NCI-H1436 (cell line): ENCODE results near the gene SAG.

Experiments used
- DNase-seq: peaks from one replicate; lab custom pipeline; 2025; lab: John Stamatoyannopoulos, UW

Gene SAG

DNA sequence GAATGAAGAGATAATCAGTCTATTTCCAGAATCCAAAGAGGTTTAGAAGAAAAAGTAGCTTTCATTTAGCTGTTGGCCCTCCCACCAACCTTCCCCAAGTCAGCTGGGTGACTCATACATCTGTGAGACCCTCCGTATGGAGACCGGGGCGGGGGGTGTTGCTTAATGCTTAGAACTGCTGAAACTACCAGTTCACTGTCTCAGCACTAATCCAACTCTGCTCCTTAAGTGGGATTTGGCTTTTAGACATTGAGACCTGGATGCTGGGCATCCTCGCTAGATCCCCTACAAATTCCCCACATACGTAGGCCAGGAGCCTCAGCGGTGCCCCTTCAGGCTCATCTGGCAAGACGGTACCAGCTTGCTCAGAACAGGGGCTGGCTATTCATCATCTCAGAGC lies at the start of gene SAG:
Gene SAG, plus strand, starts transcription at position 252 of the 400 bp plus-strand sequence. CDS start 1,374 bp downstream, outside the sequence.
- no peak for DNase-seq

DNA sequence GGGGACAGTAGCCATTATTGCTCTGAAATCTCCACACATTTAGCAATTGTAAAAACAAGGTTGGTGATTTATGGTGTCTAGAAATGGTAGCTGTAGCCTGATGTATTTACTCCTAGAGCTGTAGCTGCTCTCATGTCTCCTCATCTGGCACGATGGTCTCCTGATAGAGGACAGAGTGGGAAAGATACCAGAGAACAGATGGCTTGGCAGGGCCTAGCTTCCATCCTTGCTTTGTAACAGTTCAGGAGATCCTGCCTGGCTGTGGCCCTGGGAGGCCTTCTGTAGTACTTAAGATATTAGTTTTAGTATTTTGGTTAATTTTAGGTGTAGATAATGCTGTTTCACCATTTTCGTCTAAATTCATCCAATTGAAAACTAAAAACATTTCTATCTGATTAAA lies 49.4 kb upstream of the SAG start:
- DNase-seq, result no peak

DNA sequence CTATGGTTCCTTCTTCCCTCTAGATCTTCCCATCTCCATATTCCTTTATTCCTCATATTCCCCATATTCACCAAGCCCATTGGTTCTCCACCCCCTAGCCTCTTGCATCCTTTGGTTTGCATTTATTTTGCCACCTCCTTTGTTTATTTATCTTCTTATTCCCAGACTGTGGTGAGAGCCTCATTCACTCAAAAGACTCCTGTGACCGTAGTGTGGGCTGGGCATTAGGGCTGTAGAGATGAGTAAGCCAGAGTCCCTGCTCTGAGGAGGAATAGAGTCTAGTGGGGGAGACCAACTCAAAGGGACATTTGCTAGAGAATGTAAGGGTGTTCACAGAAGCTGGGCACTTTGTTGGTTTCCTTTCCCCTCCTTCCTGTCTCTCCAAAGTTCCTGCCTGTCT lies 47.9 kb upstream of the SAG start:
- DNase-seq, result no peak

DNA sequence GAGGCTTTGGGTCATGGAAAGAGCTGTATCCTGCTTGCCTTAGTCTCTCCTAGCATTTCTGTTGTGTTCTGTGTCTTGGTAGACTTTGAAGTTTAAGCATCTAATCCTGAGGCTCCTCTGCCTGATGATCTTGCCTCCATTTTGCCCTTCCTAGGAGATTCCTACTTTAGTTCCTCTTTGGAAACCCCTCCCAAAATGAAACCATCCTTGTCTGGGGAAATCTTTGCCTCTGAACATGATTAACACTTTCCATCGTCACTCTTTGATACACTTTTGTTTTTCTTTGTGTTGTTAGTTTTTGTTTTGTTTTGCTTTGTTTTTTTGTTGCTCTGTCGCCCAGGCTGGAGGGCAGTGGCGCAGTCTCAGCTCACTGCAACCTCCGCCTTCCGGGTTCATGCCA lies 47.0 kb upstream of the SAG start:
- DNase-seq, result no peak

DNA sequence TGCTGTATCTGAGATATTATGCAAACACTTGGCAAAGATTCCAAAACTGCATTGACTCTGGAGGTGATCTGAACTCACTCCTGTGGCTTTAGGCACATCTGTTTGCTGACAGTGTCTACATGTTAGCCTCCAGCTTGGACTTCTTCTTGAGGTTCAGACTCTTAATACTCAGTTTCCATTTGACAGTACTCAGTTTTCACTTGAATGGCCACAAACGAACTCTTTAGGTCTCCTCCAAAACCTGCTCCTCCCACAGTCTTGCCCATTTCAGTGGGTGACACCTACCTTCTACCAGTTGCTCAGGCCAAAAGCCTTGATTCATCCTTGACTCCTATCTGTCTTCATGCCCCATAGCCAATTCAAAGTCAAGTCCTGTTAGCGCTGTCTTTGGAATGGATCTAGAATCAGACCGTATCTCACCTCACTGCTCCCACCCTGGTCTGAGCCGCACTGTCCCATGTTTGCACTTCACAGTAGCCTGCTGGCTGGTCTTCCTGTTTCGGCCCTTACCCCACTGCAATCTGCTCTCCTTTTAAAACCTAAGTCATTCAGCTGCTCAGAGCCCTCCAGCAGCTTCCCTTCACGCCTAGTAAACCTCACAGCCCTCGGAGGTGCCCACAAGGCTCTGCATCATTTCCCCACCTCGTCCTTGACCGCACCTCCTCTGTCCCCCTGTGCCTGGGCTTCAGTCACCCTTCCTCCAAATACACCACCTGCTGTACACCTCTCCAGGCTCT lies 45.6 kb upstream of the SAG start:
- DNase-seq, result no peak

DNA sequence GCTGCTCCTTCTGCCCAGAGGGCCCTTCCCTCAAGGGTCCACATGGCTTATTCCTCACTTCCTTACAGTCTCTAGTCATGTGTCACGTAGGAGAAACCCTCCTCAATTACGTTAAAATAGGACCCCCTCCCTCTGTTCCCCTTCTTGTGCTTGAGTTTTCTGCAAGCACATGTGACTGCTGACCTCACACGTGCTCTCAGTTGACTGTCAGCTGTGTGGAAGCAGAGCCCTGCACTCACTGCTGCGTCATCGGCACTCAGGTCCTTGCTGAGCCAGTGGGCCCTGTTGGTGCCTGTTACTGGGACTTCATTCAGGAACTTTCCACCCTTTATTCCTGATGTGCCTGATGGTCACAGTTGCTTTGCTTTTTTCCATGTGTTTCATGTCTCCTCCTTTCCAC lies 45.1 kb upstream of the SAG start:
- DNase-seq, result no peak

DNA sequence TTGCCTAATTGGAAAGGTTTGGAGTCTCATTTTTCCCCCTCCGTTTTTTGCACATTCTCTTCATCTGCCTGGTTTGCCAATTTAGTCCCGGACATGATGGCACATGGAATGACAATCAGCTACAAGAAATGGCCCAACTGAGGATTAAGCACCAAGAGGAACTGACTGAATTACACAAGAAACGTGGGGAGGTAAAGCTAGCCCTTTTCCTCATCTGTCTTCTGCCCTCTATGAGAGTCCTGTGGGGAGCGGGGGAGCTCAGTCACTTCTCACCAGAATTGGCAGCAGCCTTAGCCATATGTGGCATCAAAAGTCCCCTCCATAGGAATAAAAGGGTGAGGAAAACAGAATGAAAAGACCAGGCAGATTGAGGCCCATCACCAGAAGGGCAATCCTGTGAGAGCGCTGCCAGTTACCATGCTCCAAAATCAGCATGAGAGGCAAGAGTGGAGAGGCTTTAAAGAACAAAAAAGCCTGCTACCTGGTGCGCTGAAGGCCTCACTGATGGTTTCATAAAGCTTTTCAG lies 44.5 kb upstream of the SAG start:
- DNase-seq, result no peak

DNA sequence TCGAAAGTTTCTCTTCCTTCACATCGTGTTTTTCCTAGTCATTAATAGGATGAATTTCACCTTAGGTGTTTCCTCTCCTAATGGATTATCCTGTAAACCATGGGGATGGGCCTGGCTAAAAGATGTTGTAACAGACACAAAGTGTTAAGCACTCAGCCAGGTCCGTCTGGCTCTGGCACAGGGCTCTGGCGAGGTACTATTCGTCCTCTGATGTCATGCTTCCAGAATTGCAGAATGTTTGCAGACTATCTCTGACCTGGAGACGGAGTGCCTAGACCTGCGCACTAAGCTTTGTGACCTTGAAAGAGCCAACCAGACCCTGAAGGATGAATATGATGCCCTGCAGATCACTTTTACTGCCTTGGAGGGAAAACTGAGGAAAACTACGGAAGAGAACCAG lies 42.9 kb upstream of the SAG start:
- no peak for DNase-seq

DNA sequence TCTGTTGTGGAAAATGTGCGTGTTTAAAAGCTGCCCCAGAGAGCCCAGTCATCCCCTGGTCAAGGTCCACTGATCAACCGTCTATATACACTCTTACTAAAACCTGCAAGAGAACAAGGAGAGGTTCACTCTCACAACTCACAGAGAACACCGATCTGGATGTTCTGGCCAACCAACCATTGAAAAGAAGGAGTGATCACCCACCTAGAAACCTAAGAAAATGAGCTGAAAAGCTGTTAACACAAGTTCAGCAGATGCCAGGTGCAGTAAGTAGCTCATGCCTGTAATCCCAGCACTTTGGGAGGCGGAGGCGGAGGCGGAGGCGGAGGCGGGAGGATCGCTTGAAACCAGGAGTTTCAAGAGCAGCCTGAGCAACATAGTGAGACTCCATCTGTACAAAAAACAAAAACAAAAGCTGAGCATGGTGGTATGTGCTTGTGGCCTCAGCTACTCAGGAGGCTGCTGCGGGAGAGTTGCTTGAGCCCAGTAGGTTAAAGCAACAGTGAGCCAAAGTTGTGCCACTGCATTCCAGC lies 41.7 kb upstream of the SAG start:
- DNase-seq, result no peak

DNA sequence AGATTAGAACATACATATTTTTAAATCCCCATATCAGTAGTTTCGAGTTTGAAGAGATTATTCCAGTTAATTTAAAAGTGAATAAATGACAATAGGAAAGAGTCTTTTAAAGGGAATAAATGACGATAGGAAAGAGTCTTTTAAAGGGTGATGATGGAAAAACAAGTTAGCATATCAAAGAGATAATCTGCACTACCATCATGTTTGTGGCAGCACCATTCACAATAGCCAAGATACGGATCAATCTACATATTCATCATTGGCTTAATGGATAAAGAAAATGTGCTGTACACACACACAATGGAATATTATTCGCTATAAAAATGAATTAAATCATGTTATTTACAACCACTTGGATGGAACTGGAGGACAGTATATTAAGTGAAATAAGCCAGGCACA lies 41.1 kb upstream of the SAG start:
- no peak for DNase-seq

DNA sequence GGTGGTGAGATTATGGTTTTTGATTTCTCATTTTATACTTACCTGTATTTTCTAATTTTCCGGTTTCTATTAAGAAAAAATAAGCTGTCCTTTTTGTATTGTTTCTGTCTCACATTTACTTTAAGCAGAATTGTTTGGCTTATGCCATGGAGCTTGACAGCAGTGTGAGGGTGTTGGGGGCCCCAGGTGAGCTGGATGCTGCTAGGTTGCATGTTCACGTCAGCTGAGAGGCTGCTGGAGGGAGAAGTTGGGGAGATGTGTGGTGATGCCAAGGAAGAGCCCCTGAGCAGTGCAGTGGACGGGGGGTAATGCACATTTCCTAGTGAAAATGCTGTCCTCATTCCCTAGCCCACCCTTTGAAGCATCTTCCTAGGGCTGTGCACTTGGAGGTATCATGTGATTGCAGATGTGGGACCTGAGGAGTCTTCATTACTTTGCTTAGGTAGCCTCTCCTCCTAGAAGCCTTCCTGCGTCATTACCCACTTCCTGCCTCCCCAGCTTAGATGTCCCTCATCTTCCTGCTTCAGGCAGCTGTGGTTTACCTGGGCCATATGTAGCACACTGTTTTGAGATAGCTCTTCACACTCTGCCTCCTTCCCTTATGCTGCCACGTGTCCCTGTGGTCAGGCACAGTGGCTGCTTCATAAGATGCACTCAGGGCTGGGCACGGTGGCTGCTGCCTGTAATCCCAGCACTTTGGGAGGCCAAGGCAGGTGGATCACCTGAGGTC lies 39.9 kb upstream of the SAG start:
- DNase-seq, result no peak

DNA sequence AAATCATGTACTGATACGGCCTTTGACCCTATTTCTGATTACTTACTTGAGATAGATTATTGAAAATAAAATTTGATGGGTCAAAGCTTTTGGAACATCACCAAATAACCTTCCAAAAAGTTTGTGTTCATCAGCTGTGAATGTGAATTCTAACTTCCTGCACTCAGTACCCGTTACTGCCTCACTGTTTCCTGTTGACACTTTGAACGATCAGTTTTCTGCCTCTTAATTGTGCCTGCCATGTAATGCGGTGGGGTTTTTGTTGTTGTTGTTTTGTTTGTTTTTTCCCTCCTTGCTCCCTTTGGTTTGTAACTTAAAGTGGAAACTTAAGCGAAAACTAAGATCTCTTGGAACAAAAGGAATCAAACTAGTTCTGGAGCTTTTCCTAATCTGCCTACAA lies 37.2 kb upstream of the SAG start:
- DNase-seq, result no peak

DNA sequence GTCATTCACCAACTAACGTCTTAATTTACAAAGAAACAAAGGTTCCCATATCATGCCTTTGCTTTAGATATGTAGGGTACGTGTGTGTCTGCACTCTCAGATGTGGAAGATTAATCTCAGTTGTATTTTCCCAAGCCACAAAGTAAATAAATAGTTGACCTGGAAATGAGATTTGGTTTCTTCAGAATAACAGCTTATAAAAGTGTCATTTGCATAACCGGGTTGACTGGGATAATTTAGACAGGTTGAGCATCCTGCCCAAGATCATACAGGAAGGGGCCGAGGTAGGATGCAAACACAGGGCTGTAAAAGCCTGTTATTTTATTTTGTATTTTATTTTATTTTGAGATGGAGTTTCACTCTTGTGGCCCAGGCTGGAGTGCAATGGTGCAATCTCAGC lies 36.7 kb upstream of the SAG start:
- DNase-seq, result no peak

DNA sequence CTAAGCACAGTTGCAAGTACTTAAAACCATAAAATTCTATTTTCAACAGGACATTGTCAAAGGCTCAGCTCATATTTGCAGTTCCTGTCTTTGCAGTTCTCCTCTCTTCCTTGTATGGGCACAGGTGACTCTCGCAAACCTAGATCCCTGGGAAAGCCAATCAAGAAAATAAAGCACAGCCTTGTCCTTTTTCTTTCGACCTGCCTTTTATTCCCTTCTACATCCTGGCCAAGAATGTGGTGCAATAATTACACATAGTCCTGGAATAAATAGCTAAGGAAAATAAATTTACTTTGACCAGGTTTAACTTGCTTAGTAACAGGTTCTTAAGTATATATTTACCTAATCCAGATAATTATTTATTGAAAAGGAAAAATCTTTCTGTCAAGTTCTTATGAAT lies 35.9 kb upstream of the SAG start:
- DNase-seq, result no peak

DNA sequence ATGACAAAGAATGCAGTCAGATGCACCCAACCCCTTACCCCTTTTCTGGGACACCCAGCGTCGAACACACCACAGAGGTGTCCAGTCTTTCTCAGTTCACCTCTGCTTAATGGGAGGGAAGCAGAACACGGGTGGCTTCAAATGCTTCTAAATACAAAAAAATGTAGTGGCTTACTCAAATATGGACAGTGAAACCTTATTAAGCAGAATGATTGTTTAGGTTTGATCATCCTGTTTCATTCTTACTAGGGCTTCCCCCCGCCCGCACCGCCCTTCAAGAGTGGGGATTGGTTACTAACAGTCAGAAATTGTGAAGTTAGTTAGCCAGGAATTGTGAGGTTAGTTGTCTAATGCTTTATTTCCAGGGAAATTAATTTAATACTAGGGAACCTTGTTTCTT lies 34.5 kb upstream of the SAG start:
- no peak for DNase-seq

DNA sequence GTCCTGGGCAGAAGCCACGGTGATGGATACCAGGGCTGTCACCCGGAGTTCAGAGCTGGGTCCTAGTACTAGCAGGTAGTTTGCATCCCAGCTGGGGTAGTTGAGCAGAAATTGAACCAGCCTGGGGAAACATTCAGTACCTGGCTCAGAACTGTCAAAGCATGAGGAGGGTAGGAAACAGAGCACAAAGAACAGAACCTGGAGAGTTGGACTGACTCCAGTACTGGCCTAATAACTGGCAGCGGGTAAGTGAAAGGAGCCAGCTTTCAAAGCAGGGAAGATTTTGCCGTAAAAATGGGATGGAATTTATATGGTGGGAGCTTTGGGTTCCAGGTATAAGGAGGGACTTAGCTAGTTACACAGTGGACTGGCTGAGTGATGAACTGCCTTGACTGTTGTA lies 32.4 kb upstream of the SAG start:
- no peak for DNase-seq

DNA sequence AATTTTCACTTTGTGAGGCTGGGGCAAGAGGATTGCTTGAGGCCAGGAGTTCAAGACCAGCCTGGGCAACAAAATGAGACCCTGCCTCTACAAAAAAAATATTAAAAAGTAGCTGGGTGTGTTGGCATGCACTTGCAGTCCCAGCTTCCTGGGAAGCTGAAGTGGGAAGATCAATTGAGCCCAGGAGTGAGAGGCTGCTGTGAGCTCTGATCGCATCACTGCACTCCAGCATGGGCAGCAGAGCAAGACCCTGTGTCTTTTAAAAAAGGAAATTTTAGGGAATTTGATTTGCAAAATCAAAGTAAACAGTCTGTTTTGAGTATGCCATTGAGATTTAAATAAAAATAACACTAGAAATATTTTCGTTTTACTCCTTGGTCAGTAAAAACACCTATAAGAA lies 28.7 kb upstream of the SAG start:
- DNase-seq, result no peak

DNA sequence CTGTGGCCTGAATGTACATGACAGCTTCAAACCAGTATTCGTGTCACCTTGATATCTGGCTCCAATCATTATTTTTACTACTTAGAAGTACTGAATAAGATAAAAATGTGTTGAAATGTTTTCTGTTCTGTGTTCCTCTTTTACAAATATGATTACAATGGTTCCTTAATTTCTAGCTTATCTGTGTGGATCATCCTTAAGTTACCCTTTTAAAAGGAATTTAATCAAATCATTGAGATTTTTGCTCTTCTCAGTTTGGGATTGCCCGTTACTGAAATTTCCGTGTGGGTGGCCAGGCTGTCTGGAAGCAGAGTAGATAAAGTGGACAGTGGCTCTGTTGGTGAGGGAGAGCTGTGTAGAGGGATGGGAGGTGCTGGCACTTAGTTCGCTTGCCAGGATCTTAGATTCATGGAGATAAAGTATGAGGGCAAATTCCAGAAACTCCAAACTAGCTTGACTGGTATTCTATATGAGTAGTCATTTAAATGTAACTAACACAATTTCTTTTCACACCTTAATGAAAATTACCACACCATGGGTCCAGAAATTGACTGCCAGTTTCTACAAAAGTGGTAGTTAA lies 27.4 kb upstream of the SAG start:
- DNase-seq, result no peak

DNA sequence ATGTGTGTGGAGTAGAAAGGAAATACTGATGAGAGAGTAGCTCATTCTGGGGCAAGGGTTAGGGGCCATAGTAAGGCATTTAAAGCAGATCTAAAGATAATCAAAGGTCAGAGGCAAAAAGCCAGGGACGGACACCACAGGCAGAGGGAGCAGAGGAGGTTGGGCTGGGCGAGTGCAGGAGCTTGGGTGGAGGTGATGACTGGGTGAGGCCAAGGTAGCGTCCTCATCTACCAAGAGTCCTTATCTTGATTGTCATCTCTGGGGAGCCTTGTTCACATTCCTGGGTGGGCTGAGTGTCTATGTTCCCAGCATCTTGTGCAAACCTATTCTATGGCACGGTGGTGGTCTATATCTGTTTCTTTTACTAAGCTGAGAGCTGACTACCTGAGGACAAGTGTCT lies 26.1 kb upstream of the SAG start:
- DNase-seq, result no peak

DNA sequence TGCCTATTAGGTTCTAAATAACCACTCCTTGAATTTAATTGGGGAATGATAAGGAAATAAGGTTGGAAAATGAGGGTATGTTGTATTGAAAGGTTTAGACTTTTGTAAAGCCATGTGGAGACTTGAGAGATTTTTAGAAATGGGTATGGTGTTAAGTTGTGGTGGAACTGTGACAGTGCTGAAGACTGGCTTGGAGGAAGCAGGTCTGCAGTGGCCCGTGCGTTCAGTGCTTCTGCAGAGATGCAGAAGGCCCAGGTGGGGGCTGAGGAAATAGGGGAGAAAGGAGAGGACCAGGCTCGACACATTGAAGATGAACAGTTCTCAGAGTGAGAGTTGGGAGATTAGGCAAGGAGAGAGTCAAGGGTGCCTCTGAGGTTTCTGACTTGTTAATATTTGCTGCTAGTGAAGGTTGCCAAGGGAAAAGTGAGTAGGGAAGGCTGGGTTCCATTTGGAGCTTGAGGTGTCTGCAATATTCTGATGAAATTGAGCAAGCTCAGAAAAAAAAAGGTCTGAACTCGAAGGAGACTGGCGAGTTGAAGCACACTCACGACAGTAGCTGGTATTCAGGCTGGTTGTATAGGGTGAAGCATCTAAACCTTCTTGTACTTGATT lies 25.5 kb upstream of the SAG start:
- DNase-seq, result no peak

DNA sequence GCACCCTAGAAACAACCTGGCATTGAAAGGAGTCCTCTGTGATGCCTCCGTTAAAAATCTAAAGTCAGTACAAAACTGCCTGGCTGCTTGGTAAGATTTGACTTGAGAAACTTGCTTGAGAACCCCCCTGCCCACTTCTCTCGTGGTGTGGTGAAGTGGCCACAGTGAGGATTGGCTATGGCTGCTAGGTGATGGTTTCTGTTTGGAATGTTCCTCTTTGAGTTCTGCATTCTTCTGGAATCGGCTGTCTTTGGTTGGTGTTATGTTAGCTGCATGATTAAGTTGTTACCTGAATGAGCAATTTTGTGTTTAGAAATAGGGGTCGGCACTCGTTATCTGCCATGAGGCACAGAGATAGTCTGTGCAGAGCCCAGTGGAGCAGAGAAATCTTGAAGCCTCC lies 21.7 kb upstream of the SAG start:
- DNase-seq, result no peak

DNA sequence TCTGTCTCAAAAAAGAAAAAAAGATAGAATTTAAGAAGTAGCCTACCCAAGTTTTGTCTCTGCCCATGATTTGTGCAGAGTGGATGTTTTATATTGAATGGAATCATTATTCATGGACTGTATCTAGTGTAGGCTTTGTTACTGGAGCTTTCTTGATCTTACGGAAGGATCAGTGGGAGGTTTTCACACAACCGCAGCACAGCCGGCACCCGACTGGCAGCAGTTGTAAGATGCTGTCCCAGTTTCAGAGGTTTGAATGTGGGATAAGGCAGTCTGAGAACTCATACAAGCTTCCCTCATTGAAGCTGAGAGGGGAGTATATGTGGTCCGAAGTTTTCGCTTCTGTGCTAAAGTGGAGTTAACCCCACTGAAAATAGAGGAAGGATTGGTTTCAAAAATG lies 19.7 kb upstream of the SAG start:
- no peak for DNase-seq

DNA sequence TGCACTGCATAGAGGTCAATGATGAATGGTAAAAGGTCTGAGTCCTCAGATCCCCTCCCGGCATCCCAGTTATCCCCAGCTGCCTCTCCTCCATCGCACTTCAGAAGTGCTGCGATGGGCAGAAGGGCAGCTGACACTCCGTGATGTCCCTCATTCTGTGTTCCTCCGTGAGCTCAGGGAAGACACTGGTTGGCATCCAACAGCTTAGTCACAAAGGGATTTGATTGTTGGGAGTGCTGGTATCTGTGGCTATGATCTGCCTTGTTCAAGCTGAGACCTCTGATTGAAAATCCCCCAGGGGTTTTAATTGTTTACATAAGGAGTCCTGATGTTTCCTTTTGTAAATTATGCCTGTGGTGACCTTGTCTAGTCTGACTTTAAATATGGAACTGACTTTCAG lies 19.0 kb upstream of the SAG start:
- DNase-seq, result peak; percentile 1
